Measurements from ENCODE around the gene C21orf91. TPM values are rescaled to one million over a fixed set of nuclear protein-coding genes. Genes with fewer than 3 reads are reported as not detected.

The C21orf91 gene
- total RNA-seq, 1 donor, result 44.2 TPM

DNA sequence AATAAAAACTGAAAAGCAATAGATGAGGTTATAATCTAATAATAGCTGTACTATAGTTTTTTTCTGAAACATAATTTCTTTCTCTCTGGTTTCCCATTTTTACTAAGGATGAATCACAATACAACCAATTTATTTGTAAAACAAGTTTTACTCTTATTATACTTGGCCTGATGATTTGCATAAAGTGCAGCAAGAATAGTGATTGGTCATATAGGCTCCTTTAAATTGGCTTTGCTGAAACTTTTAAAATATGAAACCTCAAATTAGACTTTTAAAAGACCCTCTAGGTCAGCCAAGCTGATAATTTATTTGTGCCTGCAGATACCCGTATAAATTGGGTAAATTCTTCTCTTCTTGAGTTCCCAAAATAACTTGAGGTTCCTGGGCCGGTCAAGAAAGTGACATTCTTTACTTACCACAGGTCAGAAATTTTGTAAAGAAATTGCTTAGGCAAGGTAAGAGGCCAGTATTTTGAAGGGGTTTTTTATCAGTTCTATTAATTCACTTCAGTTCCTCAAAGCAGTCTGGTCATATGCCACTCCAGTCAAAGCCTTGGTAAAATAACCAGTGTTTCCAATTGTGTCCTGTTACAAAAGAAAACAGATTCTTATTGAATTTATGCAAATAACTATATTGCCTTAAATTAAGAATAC lies 76.1 kb downstream of the C21orf91 start:
- Histone ChIP-seq H3K27me3 (ENCODE audit: insufficient read depth, low read length) (no peaks in the 10 kb centered on the region), H3K9me3 (ENCODE audit: low read depth, low read length) (no peaks in the 10 kb centered on the region), H3K4me1 (ENCODE audit: insufficient read depth, low read length) (no peaks in the 10 kb centered on the region), H3K4me3 (ENCODE audit: low read length) (no peak overlapping the region)

GRCh38 chr21:17742181-17742580 lies 77.0 kb downstream of the C21orf91 start:
- H3K27me3 ChIP-seq (ENCODE audit: insufficient read depth, low read length), result no peaks in the 10 kb centered on the region
- H3K9me3 ChIP-seq (ENCODE audit: low read depth, low read length), result no peaks in the 10 kb centered on the region
- H3K4me3 ChIP-seq (ENCODE audit: low read length), result no peak overlapping the region
- no peaks in the 10 kb centered on the region for H3K4me1 ChIP-seq (ENCODE audit: insufficient read depth, low read length)

Other genes starting within 250 kb of the C21orf91 start
- gene BTG3, start 206.5 kb downstream of the C21orf91 start, total RNA-seq, result 68.6 TPM

Data from mononuclear cell (primary cell).